Large intestine (tissue), 3 donors: Measurements from ENCODE around the gene APCDD1. TPM values are rescaled to one million over a fixed set of nuclear protein-coding genes. Genes with fewer than 3 reads are reported as not detected.
A peak's percentile ranks its signal among the peaks of the same experiment; 100 is the strongest.

ENCODE experiments used
- DNase-seq, 2 donors: peaks; one replicate each; pipeline versions ENCODE4 v3.0.0 to v3.0.0-alpha.2; 2013
- H3K27ac ChIP-seq: one replicate; pipeline ENCODE4 v1.5.1; 2013; ENCODE audit warnings: low read length
- H3K27me3 ChIP-seq: 2 replicates; pipeline ENCODE4 v1.6.1; 2013; ENCODE audit warnings: low read length; ENCODE audit not compliant: control insufficient read depth, insufficient read depth
- H3K36me3 ChIP-seq: 2 replicates; pipeline ENCODE4 v1.6.1; 2013; ENCODE audit warnings: low read length; ENCODE audit not compliant: control insufficient read depth, insufficient read depth
- H3K4me1 ChIP-seq: one replicate; pipeline ENCODE4 v1.6.1; 2013; ENCODE audit warnings: low read length; ENCODE audit not compliant: control insufficient read depth, insufficient read depth
- H3K4me3 ChIP-seq: one replicate; pipeline ENCODE4 v1.5.1; 2013; ENCODE audit warnings: low read length
- H3K9me3 ChIP-seq: one replicate; pipeline ENCODE4 v1.6.1; 2013; ENCODE audit warnings: mild to moderate bottlenecking, low read depth, low read length, moderate library complexity; ENCODE audit not compliant: control insufficient read depth
- WGBS: methylation state at CpG from one replicate; pipeline ENCODE4 v1.1.5; 2013; ENCODE audit warnings: low lambda C conversion rate; ENCODE audit not compliant: insufficient coverage; 5-methylcytosine and 5-hydroxymethylcytosine counted together
- polyA plus RNA-seq: library from polyadenylated mRNA; unstranded; fragments of 120-200 nt; gene quantifications from one replicate; pipeline ENCODE4 v1.2.1, GENCODE V29; 2013

APCDD1 gene
- polyA plus RNA-seq, 1 donor: 4.1 TPM

- peaks cover 3% of the 10 kb centered on the region for H3K4me1 ChIP-seq
- WGBS: no CpG with 5 or more reads among the region's 2 CpGs
- peaks cover 30% of the 10 kb centered on the region for H3K27me3 ChIP-seq
- no peak overlapping the region for H3K4me3 ChIP-seq
- H3K9me3 ChIP-seq: no peaks in the 10 kb centered on the region
- no peak for DNase-seq
- no peaks in the 10 kb centered on the region for H3K36me3 ChIP-seq
- H3K27ac ChIP-seq: no peak overlapping the region
Measured at GRCh38 chr18:10450986-10451385, 3.4 kb upstream of the APCDD1 start.

DNA sequence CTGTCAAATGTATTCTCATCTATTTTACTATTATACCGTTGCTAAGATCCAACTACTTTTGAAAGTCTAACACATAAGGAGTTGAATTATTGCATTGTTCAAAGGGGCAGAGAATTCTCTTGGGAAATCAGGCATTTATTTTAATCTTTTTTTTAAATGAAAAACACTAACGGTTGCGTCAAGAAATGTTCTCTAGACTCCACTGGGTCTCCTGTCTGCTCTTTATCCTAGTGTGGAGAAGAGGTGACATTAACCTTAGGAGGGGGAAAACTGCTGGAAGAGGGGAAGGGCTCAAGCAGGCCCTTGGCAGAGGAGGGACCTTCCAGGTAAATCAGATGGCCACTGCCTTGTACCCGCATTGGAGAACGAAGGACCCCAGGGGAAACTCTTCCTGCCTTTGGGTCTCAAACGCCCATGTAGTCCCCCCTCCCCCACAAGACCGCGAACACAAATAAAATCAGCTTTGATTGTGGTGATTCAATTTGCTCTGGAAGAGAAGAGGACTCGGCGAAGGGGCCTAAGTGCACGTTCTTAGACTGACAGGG, 1.1 kb upstream of the APCDD1 start:
- Histone ChIP-seq H3K4me1 (peaks cover 3% of the 10 kb centered on the region), H3K27ac (no peak overlapping the region), H3K9me3 (no peaks in the 10 kb centered on the region), H3K4me3 (no peak overlapping the region), H3K36me3 (no peaks in the 10 kb centered on the region), H3K27me3 (peaks cover 39% of the 10 kb centered on the region)
- no peak for DNase-seq
- WGBS: 80% methylated on average over 1 of the region's 11 CpGs

- Histone ChIP-seq H3K4me1 (peaks cover 3% of the 10 kb centered on the region), H3K4me3 (peak overlapping the region; percentile 41), H3K27ac (no peak overlapping the region), H3K9me3 (no peaks in the 10 kb centered on the region), H3K27me3 (peaks cover 45% of the 10 kb centered on the region), H3K36me3 (no peaks in the 10 kb centered on the region)
- peak in 1 of 2 donors; percentile 44 for DNase-seq
- WGBS: no CpG with 5 or more reads among the region's 94 CpGs
Measured at GRCh38 chr18:10454681-10455557, 484 bp downstream of the APCDD1 start.

GRCh38 chr18:10455726-10456453, 1.5 kb downstream of the APCDD1 start:
- no peaks in the 10 kb centered on the region for H3K36me3 ChIP-seq
- H3K9me3 ChIP-seq: no peaks in the 10 kb centered on the region
- peak overlapping the region; percentile 41 for H3K4me3 ChIP-seq
- peaks cover 45% of the 10 kb centered on the region for H3K27me3 ChIP-seq
- WGBS: no CpG with 5 or more reads among the region's 16 CpGs
- DNase-seq: no peak
- H3K27ac ChIP-seq: no peak overlapping the region
- peaks cover 3% of the 10 kb centered on the region for H3K4me1 ChIP-seq

DNA sequence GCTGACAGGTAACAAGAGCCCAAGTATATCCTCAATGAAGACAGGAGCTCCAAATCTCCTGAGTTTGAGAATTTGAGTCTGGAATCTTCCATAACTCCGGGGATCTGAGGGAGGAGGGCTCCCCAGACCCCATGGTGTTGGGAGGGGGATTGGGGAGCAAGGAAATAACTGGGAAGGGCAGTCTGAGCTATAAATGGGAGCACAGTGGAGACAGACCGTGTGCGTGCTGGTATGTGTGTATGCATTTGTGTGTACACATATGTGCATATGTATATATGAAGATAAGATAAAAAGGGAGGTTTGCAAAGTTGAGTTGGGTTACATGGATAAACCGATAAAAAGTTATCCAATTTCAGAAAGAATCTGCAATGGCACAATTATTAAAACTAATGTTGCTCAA, 2.3 kb downstream of the APCDD1 start:
- WGBS: 93% methylated on average over 3 of the region's 4 CpGs
- H3K4me1 ChIP-seq: peaks cover 3% of the 10 kb centered on the region
- no peak overlapping the region for H3K4me3 ChIP-seq
- H3K27me3 ChIP-seq: peaks cover 44% of the 10 kb centered on the region
- no peak overlapping the region for H3K27ac ChIP-seq
- no peaks in the 10 kb centered on the region for H3K9me3 ChIP-seq
- no peaks in the 10 kb centered on the region for H3K36me3 ChIP-seq
- DNase-seq: no peak

DNA sequence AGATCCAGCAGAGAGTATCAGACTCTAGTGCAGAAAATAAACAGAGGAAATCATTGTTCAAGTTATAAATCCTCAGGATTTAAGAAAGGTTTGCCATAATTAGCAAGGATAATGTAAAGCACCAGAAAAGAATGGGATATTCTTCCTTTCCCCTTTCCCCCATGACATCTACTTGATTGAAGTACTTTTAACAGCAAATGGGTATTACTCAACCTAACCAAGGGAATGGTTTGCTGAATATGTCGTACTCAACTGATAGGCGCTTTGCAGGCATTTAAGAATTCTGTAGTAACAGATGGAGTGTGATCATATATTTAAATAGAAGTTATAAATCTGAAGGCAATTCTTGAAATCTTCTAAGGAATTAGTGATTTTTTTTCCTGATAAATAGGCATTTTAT, 2.7 kb downstream of the APCDD1 start:
- WGBS: no CpG with 5 or more reads among the region's 2 CpGs
- no peak overlapping the region for H3K4me3 ChIP-seq
- no peak overlapping the region for H3K27ac ChIP-seq
- no peaks in the 10 kb centered on the region for H3K9me3 ChIP-seq
- no peaks in the 10 kb centered on the region for H3K36me3 ChIP-seq
- H3K27me3 ChIP-seq: peaks cover 43% of the 10 kb centered on the region
- H3K4me1 ChIP-seq: peaks cover 3% of the 10 kb centered on the region
- no peak for DNase-seq

GRCh38 chr18:10457767-10458166, 3.3 kb downstream of the APCDD1 start:
- peaks cover 40% of the 10 kb centered on the region for H3K27me3 ChIP-seq
- no peak overlapping the region for H3K4me3 ChIP-seq
- peaks cover 3% of the 10 kb centered on the region for H3K4me1 ChIP-seq
- DNase-seq: no peak
- 80% methylated on average over 1 of the region's 2 CpGs for WGBS
- no peak overlapping the region for H3K27ac ChIP-seq
- no peaks in the 10 kb centered on the region for H3K36me3 ChIP-seq
- no peaks in the 10 kb centered on the region for H3K9me3 ChIP-seq

GRCh38 chr18:10458691-10459090, 4.3 kb downstream of the APCDD1 start:
- WGBS: 100% methylated on average over 2 of the region's 5 CpGs
- no peaks in the 10 kb centered on the region for H3K36me3 ChIP-seq
- no peak for DNase-seq
- no peaks in the 10 kb centered on the region for H3K9me3 ChIP-seq
- peaks cover 35% of the 10 kb centered on the region for H3K27me3 ChIP-seq
- H3K27ac ChIP-seq: no peak overlapping the region
- H3K4me1 ChIP-seq: peaks cover 3% of the 10 kb centered on the region
- no peak overlapping the region for H3K4me3 ChIP-seq

DNA sequence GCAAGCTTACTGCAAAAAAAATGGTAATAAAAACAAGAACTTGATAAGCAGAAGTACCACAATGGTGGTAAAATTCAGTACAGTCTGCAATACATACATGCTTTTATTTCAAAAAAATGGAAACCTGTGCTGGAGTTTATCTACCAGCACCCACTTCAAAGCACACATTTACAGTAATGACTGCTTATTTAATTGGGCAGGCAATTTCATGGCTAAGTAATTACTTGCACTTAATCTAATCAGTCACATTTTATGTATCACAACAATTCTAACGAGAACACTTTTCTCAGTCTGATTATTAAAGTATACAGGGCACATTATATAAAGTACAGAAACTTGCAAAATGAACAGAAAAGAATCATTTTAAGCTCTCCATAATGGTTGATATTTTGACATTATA, 5.2 kb downstream of the APCDD1 start:
- Histone ChIP-seq H3K9me3 (no peaks in the 10 kb centered on the region), H3K36me3 (no peaks in the 10 kb centered on the region), H3K4me1 (no peaks in the 10 kb centered on the region), H3K4me3 (no peak overlapping the region), H3K27me3 (peaks cover 30% of the 10 kb centered on the region), H3K27ac (no peak overlapping the region)
- DNase-seq: no peak
- WGBS: 0% methylated on average over 1 of the region's 1 CpG

DNA sequence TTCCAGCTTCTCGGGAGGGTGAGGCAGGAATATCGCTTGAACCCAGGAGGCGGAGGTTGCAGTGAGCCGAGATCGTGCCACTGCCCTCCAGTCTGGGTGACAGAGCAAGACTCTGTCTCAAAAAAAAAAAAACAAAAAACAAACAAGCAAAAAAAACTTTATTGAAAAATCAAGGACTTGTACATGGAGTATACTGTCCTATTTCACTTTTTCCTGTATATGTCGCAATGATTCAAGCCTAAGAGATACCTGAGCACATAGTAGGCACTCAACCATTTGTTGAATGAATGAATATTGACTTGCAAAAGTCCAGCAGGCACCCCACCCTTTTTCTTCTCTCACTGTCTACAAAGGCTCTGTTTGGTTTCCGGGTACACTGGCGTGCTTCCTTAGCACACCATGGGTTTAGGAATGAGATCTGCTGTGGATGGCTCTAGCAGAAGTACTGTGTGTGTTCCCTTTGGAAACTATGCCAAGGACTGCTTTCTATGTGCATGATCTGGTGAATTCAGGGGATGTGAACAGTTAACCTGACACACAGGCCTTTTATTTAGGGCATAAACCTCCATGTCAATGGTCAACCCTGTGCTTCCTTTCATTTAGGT, 6.1 kb downstream of the APCDD1 start:
- no peaks in the 10 kb centered on the region for H3K36me3 ChIP-seq
- peaks cover 25% of the 10 kb centered on the region for H3K27me3 ChIP-seq
- H3K27ac ChIP-seq: no peak overlapping the region
- DNase-seq: no peak
- H3K4me1 ChIP-seq: no peaks in the 10 kb centered on the region
- H3K4me3 ChIP-seq: no peak overlapping the region
- 98% methylated on average over 5 of the region's 8 CpGs for WGBS
- no peaks in the 10 kb centered on the region for H3K9me3 ChIP-seq
